Breast epithelium (tissue), 4 donors: ENCODE data around the gene CNNM2. TPM values are rescaled to one million over a fixed set of nuclear protein-coding genes. Genes with fewer than 3 reads are reported as not detected.

Source experiments
- DNase-seq, 2 donors: peaks; one replicate each; pipeline ENCODE4 v3.0.0-alpha.2; 2019; ENCODE audit warnings: low spot score in 2 of 2
- H3K27ac ChIP-seq, 2 donors: fragments of 200-600 bp; sonication (generic) in 1 of 2; one replicate each; pipeline ENCODE4 v1.5.1; 2016 to 2019; ENCODE audit warnings: mild to moderate bottlenecking in 1 of 2
- H3K27me3 ChIP-seq, 2 donors: fragments of 200-600 bp; sonication (generic) in 1 of 2; one replicate each; pipeline versions ENCODE4 v1.5.1 to v1.6.0; 2017 to 2019; ENCODE audit warnings: control low read depth in 1 of 2, mild to moderate bottlenecking in 1 of 2
- H3K36me3 ChIP-seq: fragments of 200-600 bp; one replicate; pipeline ENCODE4 v1.5.1; 2019
- H3K4me1 ChIP-seq, 2 donors: fragments of 200-600 bp; sonication (generic); one replicate each; pipeline ENCODE4 v1.5.1; 2016 to 2019; ENCODE audit warnings: control low read depth in 1 of 2
- H3K4me3 ChIP-seq, 3 donors: fragments of 200-600 bp; sonication (generic); 1 replicate in 2 of 3; 2 replicates in 1 of 3; pipeline ENCODE4 v1.5.1; 2016 to 2019; ENCODE audit warnings: mild to moderate bottlenecking in 3 of 3, moderate library complexity in 2 of 3
- H3K9me3 ChIP-seq, 2 donors: fragments of 200-600 bp; sonication (generic) in 1 of 2; one replicate each; pipeline ENCODE4 v1.5.1; 2016 to 2019; ENCODE audit warnings: control low read depth in 1 of 2
- CTCF ChIP-seq, 3 donors: fragments of 450-650 bp; IDR thresholded peaks; one replicate each; pipeline ENCODE4 v1.5.1; 2016 to 2017; ENCODE audit warnings: antibody characterized with exemption in 3 of 3, mild to moderate bottlenecking in 3 of 3, moderate library complexity in 3 of 3
- POLR2A ChIP-seq: fragments of 450-650 bp; IDR thresholded peaks from one replicate; pipeline ENCODE4 v1.6.1; 2016; ENCODE audit warnings: antibody characterized with exemption, mild to moderate bottlenecking, moderate library complexity
- POLR2AphosphoS5 ChIP-seq, 3 donors: sonication (generic); formaldehyde crosslinking; IDR thresholded peaks; one replicate each; pipeline ENCODE4 v1.6.1; 2017; ENCODE audit warnings: antibody characterized with exemption in 3 of 3
- intact Hi-C: fragments of 100-400 bp; cut with DNase I; formaldehyde crosslinking; loops from one replicate; pipeline ENCODE4 v1.15.1; 2023; ENCODE audit warnings: low total_unique reads
- total RNA-seq, 3 donors: library from RNA; depleted of rRNA; stranded (reverse); fragments of >200 nt; gene quantifications; one replicate each; pipeline ENCODE4 v1.1.0, GENCODE V29; 2016

The CNNM2 gene
- total RNA-seq, 3 donors from 2014 or later, result 6.4 to 7.2 (median 6.7) TPM

GRCh38 chr10:102894466-102895213 lies 23.5 kb upstream of the CNNM2 start:
- H3K27ac ChIP-seq, result no peak overlapping the region
- no peak overlapping the region for H3K4me3 ChIP-seq
- no peaks in the 10 kb centered on the region for H3K36me3 ChIP-seq
- H3K4me1 ChIP-seq, result no peaks in the 10 kb centered on the region
- no peaks in the 10 kb centered on the region for H3K27me3 ChIP-seq
- TF ChIP-seq POLR2A, result no peak
- TF ChIP-seq POLR2AphosphoS5 (IDR thresholded peaks at IDR 0.05), result no peak
- no peak for TF ChIP-seq CTCF (IDR thresholded peaks at IDR 0.05)
- H3K9me3 ChIP-seq, result no peaks in the 10 kb centered on the region
- no peak for DNase-seq
- intact Hi-C loops, result no loop called here

DNA sequence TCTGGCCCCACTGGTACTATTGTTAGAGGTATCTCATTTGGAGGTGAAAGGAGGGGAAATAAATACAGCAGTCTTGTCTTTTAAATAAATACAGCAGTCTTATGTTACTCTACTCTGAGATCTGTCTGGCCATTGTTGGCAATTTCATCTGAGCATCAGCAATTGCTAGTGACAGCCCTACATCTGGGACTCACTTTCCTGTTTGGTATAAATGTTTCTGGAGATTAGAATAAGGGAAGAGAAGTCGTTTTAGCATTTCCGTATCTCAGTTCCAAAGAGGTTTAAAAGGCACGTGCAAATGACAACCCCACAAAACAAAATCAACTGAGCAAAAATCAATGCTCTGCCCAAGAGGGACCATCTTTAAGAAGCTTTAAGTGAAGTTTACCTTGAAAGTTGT lies 18.1 kb upstream of the CNNM2 start:
- H3K27ac ChIP-seq, result no peak overlapping the region
- intact Hi-C loops, result loop anchor here (10.0 kb wide), 1 partner anchor 175 kb away; no protein-coding TSS in a partner anchor
- no peaks in the 10 kb centered on the region for H3K9me3 ChIP-seq
- H3K27me3 ChIP-seq, result no peaks in the 10 kb centered on the region
- H3K4me1 ChIP-seq, result no peaks in the 10 kb centered on the region
- H3K4me3 ChIP-seq, result no peak overlapping the region
- DNase-seq, result no peak
- no peaks in the 10 kb centered on the region for H3K36me3 ChIP-seq
- TF ChIP-seq POLR2AphosphoS5 (IDR thresholded peaks at IDR 0.05), result no peak
- no peak for TF ChIP-seq POLR2A
- TF ChIP-seq CTCF (IDR thresholded peaks at IDR 0.05), result no peak

DNA sequence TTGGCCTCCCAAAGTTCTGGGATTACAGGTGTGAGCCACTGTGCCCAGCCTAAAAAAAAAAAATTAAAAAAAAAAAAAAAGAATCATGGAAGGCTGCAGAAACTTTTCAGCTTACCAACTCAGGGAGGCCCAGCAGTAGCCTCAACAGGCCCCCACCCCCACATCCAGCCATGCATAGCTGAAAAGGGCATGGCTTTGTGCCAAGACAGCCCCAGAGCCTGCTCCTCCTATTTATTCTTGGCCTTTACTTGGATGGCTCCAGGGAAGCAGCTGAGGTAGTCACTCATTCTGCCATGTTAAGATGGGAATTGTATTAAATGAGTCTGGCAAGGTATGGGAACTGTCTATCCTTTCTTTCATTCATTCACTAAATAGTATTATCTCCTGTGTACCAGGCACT lies 13.7 kb upstream of the CNNM2 start:
- DNase-seq, result no peak
- Histone ChIP-seq H3K9me3 (no peaks in the 10 kb centered on the region), H3K4me1 (no peaks in the 10 kb centered on the region), H3K4me3 (no peak overlapping the region), H3K36me3 (no peaks in the 10 kb centered on the region), H3K27ac (no peak overlapping the region), H3K27me3 (no peaks in the 10 kb centered on the region)
- TF ChIP-seq CTCF (IDR thresholded peaks at IDR 0.05) (no peak), POLR2A (no peak), POLR2AphosphoS5 (IDR thresholded peaks at IDR 0.05) (no peak)
- intact Hi-C loops, result loop anchor here (10.0 kb wide), 1 partner anchor 180 kb away; no protein-coding TSS in a partner anchor

DNA sequence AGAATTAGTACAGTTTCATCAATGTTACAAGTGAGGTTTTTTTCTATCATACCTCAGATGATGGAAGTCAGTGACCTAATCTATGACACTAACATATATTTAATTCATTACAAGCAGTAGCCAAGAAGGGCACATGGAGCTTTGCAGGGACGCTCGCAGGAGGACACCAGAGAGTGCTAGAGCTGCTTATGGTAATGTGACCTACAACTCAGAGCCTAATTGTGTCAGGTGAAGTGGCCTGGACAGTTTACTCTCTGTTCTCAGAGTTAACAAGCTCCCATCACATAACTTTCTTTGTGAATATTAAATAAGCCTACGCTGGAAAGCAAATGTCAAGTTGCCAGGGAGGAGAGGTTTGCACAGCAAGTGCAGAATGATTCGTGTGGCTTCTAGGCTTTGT lies 11.6 kb upstream of the CNNM2 start:
- TF ChIP-seq CTCF (IDR thresholded peaks at IDR 0.05), result no peak
- no peak for TF ChIP-seq POLR2A
- intact Hi-C loops, result loop anchor here (10.0 kb wide), 1 partner anchor 182 kb away; no protein-coding TSS in a partner anchor
- DNase-seq, result no peak

DNA sequence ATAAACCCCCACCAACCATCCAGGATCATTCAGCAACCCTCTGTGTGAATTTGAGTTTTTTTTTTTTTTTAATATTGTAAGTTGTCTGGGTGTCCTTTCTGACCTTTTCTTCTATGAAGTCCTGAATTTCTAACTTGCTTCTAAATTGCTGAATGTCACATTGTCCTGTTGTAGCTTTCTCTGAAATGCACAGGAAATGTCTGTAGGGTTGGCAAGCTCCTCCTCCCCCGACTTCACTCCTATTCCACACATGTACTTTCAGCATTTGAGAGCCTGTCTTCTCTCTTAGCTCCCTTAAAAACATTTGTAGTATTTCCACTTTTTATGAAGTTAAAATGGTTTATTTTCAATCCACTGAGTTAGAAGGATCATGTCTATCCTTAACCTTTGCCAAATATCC lies 3.3 kb upstream of the CNNM2 start:
- Histone ChIP-seq H3K27ac (no peak overlapping the region), H3K36me3 (no peaks in the 10 kb centered on the region), H3K4me3 (no peak overlapping the region), H3K27me3 (no peaks in the 10 kb centered on the region), H3K9me3 (no peaks in the 10 kb centered on the region), H3K4me1 (no peaks in the 10 kb centered on the region)
- no peak for DNase-seq
- TF ChIP-seq POLR2AphosphoS5 (IDR thresholded peaks at IDR 0.05), result no peak
- no peak for TF ChIP-seq POLR2A
- no peak for TF ChIP-seq CTCF (IDR thresholded peaks at IDR 0.05)
- intact Hi-C loops, result loop anchor here (10.0 kb wide), 2 partner anchors 330 to 420 kb away; partner anchors contain the start of gene RPEL1

More for the DNA sequence above, 11.6 kb upstream of the CNNM2 start:
- Histone ChIP-seq H3K9me3 (no peaks in the 10 kb centered on the region), H3K27me3 (no peaks in the 10 kb centered on the region), H3K27ac (no peak overlapping the region), H3K36me3 (no peaks in the 10 kb centered on the region), H3K4me1 (no peaks in the 10 kb centered on the region), H3K4me3 (no peak overlapping the region)
